HCT116 (cell line): ENCODE data around the gene ARVCF. TPM values are rescaled to one million over a fixed set of nuclear protein-coding genes. Genes with fewer than 3 reads are reported as not detected.

ENCODE experiments used
- ATAC-seq: fragments of 200-7000 bp; cut with Tn5 transposase; 2 replicates; pipeline ENCODE4 v1.9.1; 2020; ENCODE audit warnings: mild to moderate bottlenecking, moderate library complexity
- BruUV-seq: library from RNA; stranded (reverse); fragments of 400-500 nt; replicated peaks from 2 replicates; lab custom pipeline; 2021; lab: Mats Ljungman, UMichigan
- CTCF ChIA-PET: fragments of 300-600 bp; sonication (Branson Sonifier 250); formaldehyde crosslinking; loops from one replicate; lab custom pipeline; 2021; ENCODE audit warnings: antibody characterized with exemption; lab: Charles Lee
- POLR2A ChIA-PET: fragments of 300-600, 350-600 bp; sonication (Branson Sonifier 250); formaldehyde crosslinking; loops from one replicate; lab custom pipeline; 2021; ENCODE audit warnings: antibody characterized with exemption; lab: Charles Lee
- RAD21 ChIA-PET, 2 experiments: fragments of 300-600 bp; sonication (Branson Sonifier 250); formaldehyde crosslinking; loops; one replicate each; lab custom pipeline; 2023; ENCODE audit warnings: low total read pairs in 2 of 2; ENCODE audit not compliant: uncharacterized antibody in 2 of 2, unreplicated experiment in 2 of 2, low non-redundant PET in 1 of 2; lab: Charles Lee
- DNase-seq: peaks from one replicate; pipeline ENCODE4 v3.0.0-alpha.2; 2010; ENCODE audit warnings: low read depth, low spot score
- H2AFZ ChIP-seq: fragments of 200-600 bp; shearing (Covaris generic), sonication (generic); 2 replicates; pipeline ENCODE4 v1.6.1; 2017; ENCODE audit warnings: low read depth, mixed run types, mixed read lengths, antibody characterized with exemption, low read length; ENCODE audit not compliant: poor library complexity, severe bottlenecking
- H3K27ac ChIP-seq: 2 replicates; pipeline ENCODE4 v1.5.1; 2012; ENCODE audit warnings: low read depth, low read length
- H3K27me3 ChIP-seq: fragments of 200-600 bp; sonication (generic); 2 replicates; pipeline ENCODE4 v1.6.1; 2016; ENCODE audit warnings: mixed run types, low read length, mixed read lengths; ENCODE audit not compliant: insufficient read depth
- H3K36me3 ChIP-seq, 2 experiments: fragments of 200-500 bp in 1 of 2; fragments of 200-600 bp in 1 of 2; sonication (Bioruptor generic) in 1 of 2; sonication (generic) in 1 of 2; 2 replicates each; pipeline versions ENCODE4 v1.5.1 to v1.6.1; 2014 to 2016; ENCODE audit warnings: low read length in 2 of 2, inconsistent platforms in 1 of 2, mixed read lengths in 1 of 2, mixed run types in 1 of 2; ENCODE audit not compliant: insufficient read depth in 2 of 2, control insufficient read depth in 1 of 2
- H3K4me1 ChIP-seq, 2 experiments: fragments of 200-600 bp in 1 of 2; sonication (generic) in 1 of 2; 2 replicates each; pipeline versions ENCODE4 v1.5.1 to v1.6.1; 2012 to 2017; ENCODE audit warnings: low read length in 2 of 2, inconsistent platforms in 1 of 2, mild to moderate bottlenecking in 1 of 2, mixed read lengths in 1 of 2, mixed run types in 1 of 2, moderate library complexity in 1 of 2; ENCODE audit not compliant: insufficient read depth in 2 of 2, control insufficient read depth in 1 of 2
- H3K4me2 ChIP-seq: fragments of 200-600 bp; sonication (generic); 2 replicates; pipeline ENCODE4 v1.6.1; 2017; ENCODE audit warnings: mixed run types, low read length, mixed read lengths
- H3K4me3 ChIP-seq, 2 experiments: fragments of 200-600 bp in 1 of 2; sonication (generic) in 1 of 2; replicated peaks in 1 of 2; 2 replicates each; pipeline ENCODE4 v1.5.1; 2011 to 2016; ENCODE audit warnings: low read length in 2 of 2, control low read depth in 1 of 2, low read depth in 1 of 2, mild to moderate bottlenecking in 1 of 2, mixed read lengths in 1 of 2, mixed run types in 1 of 2
- H3K79me2 ChIP-seq: fragments of 200-600 bp; sonication (generic); 2 replicates; pipeline ENCODE4 v1.6.1; 2017; ENCODE audit warnings: mild to moderate bottlenecking, mixed run types, low read length, moderate library complexity, mixed read lengths; ENCODE audit not compliant: insufficient read depth
- H3K9ac ChIP-seq: fragments of 200-600 bp; sonication (generic); 2 replicates; pipeline ENCODE4 v1.6.1; 2016; ENCODE audit warnings: low read length, mixed read lengths
- H3K9me2 ChIP-seq: fragments of 200-600 bp; sonication (generic), shearing (Covaris generic); 2 replicates; pipeline ENCODE4 v1.6.1; 2017; ENCODE audit warnings: mixed run types, mild to moderate bottlenecking, moderate library complexity; ENCODE audit not compliant: insufficient read depth
- H3K9me3 ChIP-seq, 2 experiments: fragments of 200-500 bp in 1 of 2; fragments of 200-600 bp in 1 of 2; sonication (Bioruptor generic) in 1 of 2; sonication (generic) in 1 of 2; 2 replicates each; pipeline ENCODE4 v1.6.1; 2014 to 2017; ENCODE audit warnings: low read length in 2 of 2, mixed read lengths in 2 of 2, inconsistent platforms in 1 of 2, low read depth in 1 of 2, mild to moderate bottlenecking in 1 of 2, mixed run types in 1 of 2, moderate library complexity in 1 of 2; ENCODE audit not compliant: control insufficient read depth in 1 of 2, insufficient read depth in 1 of 2
- H4K20me1 ChIP-seq: fragments of 200-600 bp; sonication (generic), shearing (Covaris generic); 2 replicates; pipeline ENCODE4 v1.6.1; 2017; ENCODE audit warnings: mixed run types, mild to moderate bottlenecking, moderate library complexity; ENCODE audit not compliant: insufficient read depth
- CEBPB ChIP-seq: IDR thresholded peaks from 2 replicates; pipeline ENCODE4 v1.6.1; 2012; ENCODE audit warnings: low read depth
- EGR1 ChIP-seq: IDR thresholded peaks from 2 replicates; pipeline ENCODE4 v1.6.1; 2012; ENCODE audit warnings: low read depth
- ELF1 ChIP-seq: IDR thresholded peaks from 2 replicates; pipeline ENCODE4 v1.6.1; 2012; ENCODE audit warnings: low read depth, borderline replicate concordance
- EZH2 ChIP-seq: fragments of 200-600 bp; sonication (generic); IDR thresholded peaks from 2 replicates; pipeline ENCODE4 v1.6.1; 2017; ENCODE audit warnings: antibody characterized with exemption, mixed run types
- FOSL1 ChIP-seq: IDR thresholded peaks from 2 replicates; pipeline ENCODE4 v1.6.1; 2012; ENCODE audit warnings: low read depth
- JUND ChIP-seq: IDR thresholded peaks from 2 replicates; pipeline ENCODE4 v1.6.1; 2012
- POLR2AphosphoS5 ChIP-seq: IDR thresholded peaks from 2 replicates; pipeline ENCODE4 v1.6.1; 2011; ENCODE audit warnings: mild to moderate bottlenecking, low read depth, low read length, moderate library complexity
- RAD21 ChIP-seq: IDR thresholded peaks from 2 replicates; pipeline ENCODE4 v1.6.1; 2012; ENCODE audit warnings: low read depth, mild to moderate bottlenecking
- SIN3A ChIP-seq: IDR thresholded peaks from 2 replicates; pipeline ENCODE4 v1.6.1; 2012; ENCODE audit warnings: low read depth
- SRF ChIP-seq: IDR thresholded peaks from 2 replicates; pipeline ENCODE4 v1.6.1; 2012; ENCODE audit warnings: low read depth
- TCF7L2 ChIP-seq: IDR thresholded peaks from 2 replicates; pipeline ENCODE4 v1.7.0; 2011; ENCODE audit warnings: borderline replicate concordance, inconsistent platforms; ENCODE audit not compliant: insufficient read depth, insufficient read length; ENCODE audit errors: extremely low read depth
- YY1 ChIP-seq: IDR thresholded peaks from 2 replicates; pipeline ENCODE4 v1.6.1; 2011; ENCODE audit warnings: low read length, low read depth, moderate library complexity, mild to moderate bottlenecking; ENCODE audit not compliant: insufficient replicate concordance; ENCODE audit errors: extremely low read depth
- ZFX ChIP-seq: fragments of 450-650 bp; IDR thresholded peaks from 2 replicates; pipeline ENCODE4 v1.6.1; 2017
- ZNF274 ChIP-seq: fragments of 200-500 bp; sonication (Bioruptor generic); IDR thresholded peaks from 2 replicates; pipeline ENCODE4 v1.6.1; 2014; ENCODE audit warnings: mild to moderate bottlenecking, low read depth, low read length, inconsistent platforms
- intact Hi-C: fragments of 100-400 bp; cut with micrococcal nuclease; formaldehyde crosslinking; loops from 2 replicates; pipeline ENCODE4 v1.10.0; 2022
- total RNA-seq: library from RNA; stranded (reverse); gene quantifications from one replicate; pipeline ENCODE4 v1.2.1, GENCODE V29; 2021; ENCODE audit not compliant: unreplicated experiment
- TF ChIP-seq, protein P1 (sequence below): IDR thresholded peaks from 2 replicates; pipeline ENCODE4 v1.6.1; 2012; ENCODE audit warnings: low read depth
- TF ChIP-seq, protein P2 (sequence below), 3 experiments: fragments of 200-600 bp in 1 of 3; sonication (generic) in 1 of 3; IDR thresholded peaks in 2 of 3; conservative IDR thresholded peaks in 1 of 3; 2 replicates each; pipeline ENCODE4 v1.5.1; 2012 to 2017; ENCODE audit warnings: low read depth in 2 of 3, low read length in 2 of 3, antibody characterized with exemption in 1 of 3, borderline replicate concordance in 1 of 3, control low read depth in 1 of 3, mild to moderate bottlenecking in 1 of 3, mixed read lengths in 1 of 3, mixed run types in 1 of 3, moderate library complexity in 1 of 3; ENCODE audit not compliant: insufficient read depth in 1 of 3
- TF ChIP-seq, protein P3 (sequence below): IDR thresholded peaks from 2 replicates; pipeline ENCODE4 v1.6.1; 2012
- TF ChIP-seq, protein P4 (sequence below): IDR thresholded peaks from 2 replicates; pipeline ENCODE4 v1.6.1; 2012

Gene ARVCF
- total RNA-seq, 1 experiment from 2014 or later: 42.8 TPM

DNA sequence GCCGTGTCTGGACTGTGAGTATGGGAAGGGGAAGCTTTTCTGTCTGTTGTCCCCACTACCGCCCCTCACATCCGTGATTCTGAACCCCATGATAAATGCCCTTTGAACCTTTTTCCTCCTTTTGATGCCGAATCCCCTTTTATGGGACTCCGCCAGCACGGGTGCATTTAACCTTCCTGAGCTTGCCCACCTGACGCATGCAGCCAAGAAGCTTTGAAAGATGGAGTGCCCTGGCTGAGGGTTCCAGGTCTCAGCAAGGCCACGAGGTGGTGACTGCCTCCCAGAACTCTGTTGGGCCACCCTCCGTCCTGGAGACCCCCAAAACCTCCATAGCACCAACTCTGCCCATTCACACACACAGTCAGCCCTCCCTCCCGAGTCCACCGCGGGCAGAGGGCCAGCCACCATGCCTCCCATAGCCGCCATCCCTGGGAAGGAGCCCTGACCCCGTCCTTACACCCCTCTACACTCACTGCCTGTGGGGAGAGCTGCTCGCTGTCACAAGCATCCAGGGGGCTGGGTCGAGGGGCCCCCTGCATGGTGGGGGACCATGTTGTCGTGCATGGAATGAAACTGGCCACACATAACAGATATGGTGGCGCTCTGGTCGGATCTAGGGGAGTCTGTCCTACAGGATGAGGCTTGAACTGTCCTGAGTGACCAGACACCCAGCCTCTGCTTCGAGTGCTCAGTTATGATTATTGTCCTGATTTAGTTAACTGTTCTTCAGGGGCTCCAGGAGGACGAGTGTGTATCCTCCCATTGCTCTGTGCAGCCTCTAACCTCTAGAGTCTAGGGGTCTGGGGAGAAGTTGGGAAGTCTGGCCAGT lies 75.9 kb downstream of the ARVCF start:
- peak overlapping the region; percentile 96 for H3K27ac ChIP-seq
- H3K27me3 ChIP-seq: no peaks in the 10 kb centered on the region
- RAD21 ChIA-PET: no interaction called here
- H3K4me1 ChIP-seq: peaks cover 19 to 24% of the 10 kb centered on the region in 2 experiments
- H3K9me2 ChIP-seq: no peaks in the 10 kb centered on the region
- intact Hi-C loops: no loop called here
- CTCF ChIA-PET: interaction anchor here (3.8 kb wide), 1 partner anchor 13 kb away, joined by 18 read pairs; no protein-coding TSS in a partner anchor
- TF ChIP-seq EGR1: no peak
- TF ChIP-seq TCF7L2: no peak
- TF ChIP-seq POLR2AphosphoS5: no peak
- TF ChIP-seq, protein P1, sequence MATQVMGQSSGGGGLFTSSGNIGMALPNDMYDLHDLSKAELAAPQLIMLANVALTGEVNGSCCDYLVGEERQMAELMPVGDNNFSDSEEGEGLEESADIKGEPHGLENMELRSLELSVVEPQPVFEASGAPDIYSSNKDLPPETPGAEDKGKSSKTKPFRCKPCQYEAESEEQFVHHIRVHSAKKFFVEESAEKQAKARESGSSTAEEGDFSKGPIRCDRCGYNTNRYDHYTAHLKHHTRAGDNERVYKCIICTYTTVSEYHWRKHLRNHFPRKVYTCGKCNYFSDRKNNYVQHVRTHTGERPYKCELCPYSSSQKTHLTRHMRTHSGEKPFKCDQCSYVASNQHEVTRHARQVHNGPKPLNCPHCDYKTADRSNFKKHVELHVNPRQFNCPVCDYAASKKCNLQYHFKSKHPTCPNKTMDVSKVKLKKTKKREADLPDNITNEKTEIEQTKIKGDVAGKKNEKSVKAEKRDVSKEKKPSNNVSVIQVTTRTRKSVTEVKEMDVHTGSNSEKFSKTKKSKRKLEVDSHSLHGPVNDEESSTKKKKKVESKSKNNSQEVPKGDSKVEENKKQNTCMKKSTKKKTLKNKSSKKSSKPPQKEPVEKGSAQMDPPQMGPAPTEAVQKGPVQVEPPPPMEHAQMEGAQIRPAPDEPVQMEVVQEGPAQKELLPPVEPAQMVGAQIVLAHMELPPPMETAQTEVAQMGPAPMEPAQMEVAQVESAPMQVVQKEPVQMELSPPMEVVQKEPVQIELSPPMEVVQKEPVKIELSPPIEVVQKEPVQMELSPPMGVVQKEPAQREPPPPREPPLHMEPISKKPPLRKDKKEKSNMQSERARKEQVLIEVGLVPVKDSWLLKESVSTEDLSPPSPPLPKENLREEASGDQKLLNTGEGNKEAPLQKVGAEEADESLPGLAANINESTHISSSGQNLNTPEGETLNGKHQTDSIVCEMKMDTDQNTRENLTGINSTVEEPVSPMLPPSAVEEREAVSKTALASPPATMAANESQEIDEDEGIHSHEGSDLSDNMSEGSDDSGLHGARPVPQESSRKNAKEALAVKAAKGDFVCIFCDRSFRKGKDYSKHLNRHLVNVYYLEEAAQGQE: no peak
- no peak for TF ChIP-seq YY1
- no peak for TF ChIP-seq SRF
- no peak for TF ChIP-seq FOSL1
- no peak for TF ChIP-seq CEBPB
- TF ChIP-seq ZNF274: no peak
- TF ChIP-seq, protein P2, sequence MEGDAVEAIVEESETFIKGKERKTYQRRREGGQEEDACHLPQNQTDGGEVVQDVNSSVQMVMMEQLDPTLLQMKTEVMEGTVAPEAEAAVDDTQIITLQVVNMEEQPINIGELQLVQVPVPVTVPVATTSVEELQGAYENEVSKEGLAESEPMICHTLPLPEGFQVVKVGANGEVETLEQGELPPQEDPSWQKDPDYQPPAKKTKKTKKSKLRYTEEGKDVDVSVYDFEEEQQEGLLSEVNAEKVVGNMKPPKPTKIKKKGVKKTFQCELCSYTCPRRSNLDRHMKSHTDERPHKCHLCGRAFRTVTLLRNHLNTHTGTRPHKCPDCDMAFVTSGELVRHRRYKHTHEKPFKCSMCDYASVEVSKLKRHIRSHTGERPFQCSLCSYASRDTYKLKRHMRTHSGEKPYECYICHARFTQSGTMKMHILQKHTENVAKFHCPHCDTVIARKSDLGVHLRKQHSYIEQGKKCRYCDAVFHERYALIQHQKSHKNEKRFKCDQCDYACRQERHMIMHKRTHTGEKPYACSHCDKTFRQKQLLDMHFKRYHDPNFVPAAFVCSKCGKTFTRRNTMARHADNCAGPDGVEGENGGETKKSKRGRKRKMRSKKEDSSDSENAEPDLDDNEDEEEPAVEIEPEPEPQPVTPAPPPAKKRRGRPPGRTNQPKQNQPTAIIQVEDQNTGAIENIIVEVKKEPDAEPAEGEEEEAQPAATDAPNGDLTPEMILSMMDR (IDR thresholded peaks at IDR 0.05 in 2 of 3, conservative IDR thresholded peaks at IDR 0.05 in 1 of 3; ENCODE audit: borderline replicate concordance in 1 of 3, insufficient read depth in 1 of 3, low read depth in 2 of 3, low read length in 2 of 3): no peak
- no peak for TF ChIP-seq ZFX
- no peak for TF ChIP-seq JUND
- no peak for TF ChIP-seq SIN3A
- TF ChIP-seq, protein P3, sequence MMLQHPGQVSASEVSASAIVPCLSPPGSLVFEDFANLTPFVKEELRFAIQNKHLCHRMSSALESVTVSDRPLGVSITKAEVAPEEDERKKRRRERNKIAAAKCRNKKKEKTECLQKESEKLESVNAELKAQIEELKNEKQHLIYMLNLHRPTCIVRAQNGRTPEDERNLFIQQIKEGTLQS: no peak
- TF ChIP-seq EZH2: no peak
- no peak for TF ChIP-seq ELF1
- TF ChIP-seq, protein P4, sequence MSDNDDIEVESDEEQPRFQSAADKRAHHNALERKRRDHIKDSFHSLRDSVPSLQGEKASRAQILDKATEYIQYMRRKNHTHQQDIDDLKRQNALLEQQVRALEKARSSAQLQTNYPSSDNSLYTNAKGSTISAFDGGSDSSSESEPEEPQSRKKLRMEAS: no peak
- no peak for TF ChIP-seq RAD21
- H2AFZ ChIP-seq: no peak overlapping the region
- peak overlapping the region; percentile 74 to 80 for H3K4me3 ChIP-seq
- no peaks in the 10 kb centered on the region for H4K20me1 ChIP-seq
- BruUV-seq: TSS peak; percentile 41
- POLR2A ChIA-PET: no interaction called here
- peaks cover 50% of the 10 kb centered on the region for H3K79me2 ChIP-seq
- no peaks in the 10 kb centered on the region for H3K9me3 ChIP-seq
- ATAC-seq: peak; percentile 52
- H3K9ac ChIP-seq: peak overlapping the region; percentile 98
- H3K36me3 ChIP-seq: peaks cover 0 to 6% of the 10 kb centered on the region in 2 experiments; a peak in 1 of 4 replicates
- DNase-seq: no peak
- H3K4me2 ChIP-seq: peak overlapping the region; percentile 89
